Measurements from ENCODE around the gene CALR3. TPM values are rescaled to one million over a fixed set of nuclear protein-coding genes. Genes with fewer than 3 reads are reported as not detected.

The CALR3 gene
- total and polyA plus RNA-seq, 12 donors: 0.22 TPM; not detected in 11

GRCh38 chr19:16436780-16437332 lies 59.1 kb downstream of the CALR3 start:
- DNase-seq: no peak
- 62 to 64% methylated on average over 6 of the region's 6 CpGs for WGBS, 2 donors
- H3K27ac ChIP-seq: peak overlapping the region; percentile 59 to 83 (median 72)
- no peak overlapping the region for H3K4me3 ChIP-seq
- TF ChIP-seq CTCF (IDR thresholded peaks at IDR 0.05): no peak
- intact Hi-C loops (cut with DNase I): no loop called here
- peak in 2 of 8 donors; percentile 8 to 52 for ATAC-seq
- no peaks in the 10 kb centered on the region for H3K27me3 ChIP-seq
- H3K4me1 ChIP-seq: peaks cover 17 to 72% (median 44%) of the 10 kb centered on the region in 9 donors
- H3K36me3 ChIP-seq: peaks cover 0 to 88% (median 29%) of the 10 kb centered on the region in 9 donors
- no peaks in the 10 kb centered on the region for H3K9me3 ChIP-seq

GRCh38 chr19:16435999-16436650 lies 59.8 kb downstream of the CALR3 start:
- no peak for TF ChIP-seq CTCF (IDR thresholded peaks at IDR 0.05)
- ATAC-seq (peak; percentile 21 to 68 (median 60)), DNase-seq (no peak)
- Histone ChIP-seq H3K27me3 (no peaks in the 10 kb centered on the region), H3K9me3 (no peaks in the 10 kb centered on the region), H3K4me3 (no peak overlapping the region), H3K4me1 (peaks cover 13 to 65% (median 42%) of the 10 kb centered on the region in 9 donors), H3K36me3 (peaks cover 0 to 88% (median 29%) of the 10 kb centered on the region in 9 donors), H3K27ac (peak overlapping the region; percentile 59 to 83 (median 72))
- intact Hi-C loops (cut with DNase I): no loop called here
- WGBS, 2 donors: 11 to 14% methylated on average over 9 of the region's 9 CpGs

- Histone ChIP-seq H3K27ac (peak overlapping the region; percentile 59 to 83 (median 72)), H3K4me3 (no peak overlapping the region), H3K27me3 (no peaks in the 10 kb centered on the region), H3K4me1 (peaks cover 13 to 57% (median 36%) of the 10 kb centered on the region in 9 donors), H3K36me3 (peaks cover 0 to 88% (median 29%) of the 10 kb centered on the region in 9 donors), H3K9me3 (no peaks in the 10 kb centered on the region)
- intact Hi-C loops (cut with DNase I): no loop called here
- DNase-seq (peak in 1 of 2 donors; percentile 55), ATAC-seq (peak; percentile 61 to 86 (median 79))
- TF ChIP-seq CTCF (IDR thresholded peaks at IDR 0.05): no peak
- WGBS, 2 donors: 30 to 31% methylated on average over 11 of the region's 11 CpGs
These were observed 60.6 kb downstream of the CALR3 start for GRCh38 chr19:16435238-16435917.

GRCh38 chr19:16433986-16434385 lies 62.0 kb downstream of the CALR3 start:
- Histone ChIP-seq H3K4me1 (peaks cover 13 to 49% (median 35%) of the 10 kb centered on the region in 9 donors), H3K9me3 (no peaks in the 10 kb centered on the region), H3K27ac (peak overlapping the region in 2 of 10 donors; percentile 2 to 76), H3K4me3 (no peak overlapping the region), H3K36me3 (peaks cover 0 to 88% (median 29%) of the 10 kb centered on the region in 9 donors), H3K27me3 (no peaks in the 10 kb centered on the region)
- 93 to 96% methylated on average over 3 of the region's 3 CpGs for WGBS, 2 donors
- intact Hi-C loops (cut with DNase I): no loop called here
- DNase-seq: no peak
- no peak for ATAC-seq
- TF ChIP-seq CTCF (IDR thresholded peaks at IDR 0.05): no peak

All from heart right ventricle (tissue), 16 donors.